GM06990 (cell line): ENCODE data around the gene SSBP3.

ENCODE experiments used
- DNase-seq: peaks from one replicate; pipeline ENCODE4 v3.0.0-alpha.2; 2011; ENCODE audit not compliant: insufficient read length; ENCODE audit errors: extremely low read depth
- H3K27me3 ChIP-seq: replicated peaks from 2 replicates; pipeline ENCODE4 v1.6.0; 2011; ENCODE audit warnings: low read length; ENCODE audit not compliant: control insufficient read depth, insufficient read depth
- H3K36me3 ChIP-seq: 2 replicates; pipeline ENCODE4 v1.5.1; 2011; ENCODE audit warnings: low read length; ENCODE audit not compliant: control insufficient read depth, insufficient read depth
- H3K4me3 ChIP-seq: replicated peaks from 2 replicates; pipeline ENCODE4 v1.5.1; 2011; ENCODE audit warnings: low read depth, mild to moderate bottlenecking, control low read depth, low read length
- TF ChIP-seq, protein P1 (sequence below): IDR thresholded peaks from 2 replicates; pipeline ENCODE4 v1.5.1; 2011; ENCODE audit warnings: low read length, control low read depth, mild to moderate bottlenecking, inconsistent platforms; ENCODE audit not compliant: insufficient read depth, poor library complexity, severe bottlenecking

Gene SSBP3

DNA sequence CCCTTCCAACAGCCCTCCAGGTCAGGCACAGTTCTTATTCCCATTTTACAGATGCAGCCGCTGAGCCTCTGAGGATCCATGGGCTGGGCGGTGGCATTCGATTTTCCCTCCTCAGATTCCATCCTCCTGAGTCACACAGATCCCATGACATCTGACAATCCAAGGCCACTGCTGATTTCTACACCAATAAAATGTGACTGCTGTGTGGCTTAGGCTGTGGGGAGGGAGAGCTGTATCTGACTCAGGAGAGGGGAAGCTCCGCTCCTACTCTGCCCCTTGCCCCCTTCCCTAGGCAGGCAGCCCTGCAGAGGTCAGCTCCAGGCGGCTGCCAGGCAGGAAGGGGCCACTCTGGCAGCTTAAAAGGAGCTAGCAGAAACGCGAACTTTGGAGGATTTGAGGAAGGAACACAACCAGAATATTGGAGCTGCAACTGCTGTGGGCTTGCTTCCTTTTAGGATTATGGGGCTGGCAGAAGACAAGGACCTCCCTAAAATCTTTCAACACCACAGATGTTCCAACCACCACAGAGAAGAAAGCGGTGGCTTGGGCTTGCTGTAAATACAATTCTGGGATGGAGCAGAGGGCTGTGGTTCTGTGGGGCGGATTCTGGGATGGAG, 156.3 kb downstream of the SSBP3 start:
- Histone ChIP-seq H3K4me3 (no peak overlapping the region), H3K27me3 (no peaks in the 10 kb centered on the region), H3K36me3 (peaks cover 9% of the 10 kb centered on the region)
- TF ChIP-seq, protein P1, sequence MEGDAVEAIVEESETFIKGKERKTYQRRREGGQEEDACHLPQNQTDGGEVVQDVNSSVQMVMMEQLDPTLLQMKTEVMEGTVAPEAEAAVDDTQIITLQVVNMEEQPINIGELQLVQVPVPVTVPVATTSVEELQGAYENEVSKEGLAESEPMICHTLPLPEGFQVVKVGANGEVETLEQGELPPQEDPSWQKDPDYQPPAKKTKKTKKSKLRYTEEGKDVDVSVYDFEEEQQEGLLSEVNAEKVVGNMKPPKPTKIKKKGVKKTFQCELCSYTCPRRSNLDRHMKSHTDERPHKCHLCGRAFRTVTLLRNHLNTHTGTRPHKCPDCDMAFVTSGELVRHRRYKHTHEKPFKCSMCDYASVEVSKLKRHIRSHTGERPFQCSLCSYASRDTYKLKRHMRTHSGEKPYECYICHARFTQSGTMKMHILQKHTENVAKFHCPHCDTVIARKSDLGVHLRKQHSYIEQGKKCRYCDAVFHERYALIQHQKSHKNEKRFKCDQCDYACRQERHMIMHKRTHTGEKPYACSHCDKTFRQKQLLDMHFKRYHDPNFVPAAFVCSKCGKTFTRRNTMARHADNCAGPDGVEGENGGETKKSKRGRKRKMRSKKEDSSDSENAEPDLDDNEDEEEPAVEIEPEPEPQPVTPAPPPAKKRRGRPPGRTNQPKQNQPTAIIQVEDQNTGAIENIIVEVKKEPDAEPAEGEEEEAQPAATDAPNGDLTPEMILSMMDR, result no peak
- no peak for DNase-seq

DNA sequence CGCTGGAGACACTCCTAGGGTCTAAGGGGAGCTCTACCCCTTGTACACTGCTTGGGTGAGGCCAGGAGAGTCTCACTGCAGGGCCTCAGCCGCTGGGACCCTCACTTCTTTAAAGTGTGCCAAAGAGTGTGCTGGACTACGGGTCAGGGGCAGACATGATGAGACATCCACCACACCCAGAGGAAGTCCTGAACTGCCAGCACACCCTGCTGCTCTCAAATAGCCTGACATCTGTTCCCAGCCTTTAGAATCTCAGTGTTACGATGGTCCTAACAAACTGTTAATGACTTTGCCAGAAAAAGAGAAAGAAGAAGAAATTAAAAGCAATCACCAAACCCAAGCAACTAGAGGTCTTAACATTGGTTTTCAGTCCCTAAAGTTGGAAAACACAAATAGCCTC, 157.2 kb downstream of the SSBP3 start:
- no peak for DNase-seq

DNA sequence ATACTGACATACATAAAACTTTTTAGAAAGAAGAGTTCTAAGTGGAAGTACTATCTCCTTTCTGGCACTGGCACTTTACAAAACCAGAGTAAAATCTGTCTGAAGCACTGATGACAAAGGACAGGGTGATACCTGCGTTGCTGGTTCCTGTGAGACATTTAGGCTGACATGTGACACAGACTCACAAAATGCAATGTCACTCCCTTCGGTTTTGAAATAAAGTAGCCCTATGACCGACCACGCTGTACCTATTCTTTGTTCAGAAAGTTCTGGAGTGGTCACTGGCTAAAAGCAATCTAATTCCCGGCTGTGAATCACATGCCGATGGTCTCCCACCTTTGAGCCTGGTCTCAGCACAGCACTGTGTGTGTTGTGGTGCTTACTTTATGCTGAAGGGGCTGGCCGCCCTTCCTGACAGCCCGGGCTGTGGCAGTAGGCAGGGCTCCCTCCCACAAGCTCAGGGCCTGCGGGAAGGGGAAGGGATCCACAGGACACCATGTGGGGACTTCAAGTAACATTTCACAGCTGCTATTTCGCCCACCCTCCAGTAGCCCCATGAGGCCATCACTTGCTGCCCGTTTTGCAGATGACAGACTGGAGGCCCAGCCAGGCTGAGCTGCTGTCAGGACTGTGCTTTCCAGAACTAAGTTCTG, 158.2 kb downstream of the SSBP3 start:
- TF ChIP-seq, protein P1, result no peak
- DNase-seq, result no peak
- Histone ChIP-seq H3K36me3 (peaks cover 9% of the 10 kb centered on the region), H3K27me3 (no peaks in the 10 kb centered on the region), H3K4me3 (no peak overlapping the region)

More for the DNA sequence above, 157.2 kb downstream of the SSBP3 start:
- TF ChIP-seq, protein P1, result no peak
- peaks cover 9% of the 10 kb centered on the region for H3K36me3 ChIP-seq
- H3K27me3 ChIP-seq, result no peaks in the 10 kb centered on the region
- no peak overlapping the region for H3K4me3 ChIP-seq

DNA sequence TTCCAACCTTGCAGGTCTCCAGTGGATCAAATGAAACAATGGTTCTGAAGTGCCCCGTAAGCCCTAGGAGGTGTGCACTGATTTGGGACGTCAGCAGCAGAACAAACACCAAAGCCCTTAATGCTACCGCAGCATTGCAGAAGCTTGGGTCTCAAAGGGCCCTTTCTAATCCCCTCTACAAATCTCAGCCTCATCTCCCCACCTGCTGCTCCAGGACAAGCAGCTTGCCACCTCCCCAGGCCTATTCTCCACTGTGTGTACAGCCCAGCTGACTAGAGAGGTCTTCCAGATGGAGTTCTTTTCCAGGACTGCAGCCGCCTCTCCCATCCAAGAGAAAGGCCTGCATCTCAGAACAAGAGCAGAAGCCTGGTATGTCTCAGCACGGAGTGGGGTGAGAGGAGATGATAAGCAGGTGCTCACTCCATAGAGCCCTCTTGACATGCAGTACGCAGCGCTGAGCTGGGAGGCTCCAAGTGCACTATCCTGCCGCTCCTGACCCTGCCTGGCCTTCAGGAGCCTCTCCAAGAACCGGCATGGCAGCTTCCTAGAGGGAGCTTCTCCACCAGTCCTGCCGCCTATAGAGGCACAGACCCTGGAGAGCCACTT, 160.0 kb downstream of the SSBP3 start:
- no peak for DNase-seq
- no peak overlapping the region for H3K4me3 ChIP-seq

DNA sequence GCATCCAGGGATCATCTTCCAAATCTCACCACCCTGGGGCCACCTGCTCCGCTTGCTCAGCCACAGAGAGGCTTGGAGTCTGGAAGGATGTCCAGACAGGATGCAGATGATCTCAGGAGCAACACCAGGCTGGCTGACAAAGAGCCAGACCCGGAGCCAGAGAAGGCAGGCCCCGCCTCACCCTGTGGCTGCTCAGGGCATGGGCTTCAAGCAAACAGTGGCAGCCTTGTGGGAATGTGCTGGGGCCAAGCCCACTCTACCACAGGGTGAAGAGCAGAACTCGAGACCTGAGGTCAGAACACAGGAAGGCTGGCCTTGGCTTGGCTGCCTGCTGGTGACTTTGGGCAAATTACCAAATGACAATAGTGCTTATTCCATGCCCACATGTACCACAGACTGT, 160.7 kb downstream of the SSBP3 start:
- no peak overlapping the region for H3K4me3 ChIP-seq
- H3K27me3 ChIP-seq, result no peaks in the 10 kb centered on the region
- no peak for DNase-seq
- H3K36me3 ChIP-seq, result peaks cover 7% of the 10 kb centered on the region
- TF ChIP-seq, protein P1, result no peak

More for the DNA sequence above, 160.0 kb downstream of the SSBP3 start:
- Histone ChIP-seq H3K36me3 (peaks cover 7% of the 10 kb centered on the region), H3K27me3 (no peaks in the 10 kb centered on the region)
- TF ChIP-seq, protein P1, result no peak
